ENCODE data around the gene SLC25A44.

- TF ChIP-seq GATA2 (IDR thresholded peaks at IDR 0.05; ENCODE audit: low read depth, low read length) (no peak), GATA3 (IDR thresholded peaks at IDR 0.05; ENCODE audit: low read depth, low read length) (no peak)
These were observed 20.3 kb downstream of the SLC25A44 start for GRCh38 chr1:156214024-156214748.

Measured in SH-SY5Y (cell line).